ENCODE data around the gene NPLOC4. TPM values are rescaled to one million over a fixed set of nuclear protein-coding genes. Genes with fewer than 3 reads are reported as not detected.

The NPLOC4 gene
- total RNA-seq, 1 experiment from 2014 or later, result 146 TPM

GRCh38 chr17:81648707-81649085, 11.8 kb upstream of the NPLOC4 start:
- BruUV-seq (replicated peaks), result no TSS peak
- TF ChIP-seq CTCF (IDR thresholded peaks at IDR 0.05; ENCODE audit: unreplicated experiment), result no peak
- no peak for DNase-seq
- Mint-ChIP-seq H3K27ac (ENCODE audit: unreplicated experiment) (no peak overlapping the region), H3K27me3 (ENCODE audit: unreplicated experiment) (peaks cover 11% of the 10 kb centered on the region), H3K36me3 (ENCODE audit: insufficient read depth, unreplicated experiment) (peaks cover 5% of the 10 kb centered on the region), H3K9me3 (ENCODE audit: low read depth, unreplicated experiment) (no peaks in the 10 kb centered on the region), H3K4me3 (ENCODE audit: low read depth, unreplicated experiment) (no peak overlapping the region), H3K4me1 (ENCODE audit: low read depth, unreplicated experiment) (peaks cover 9% of the 10 kb centered on the region)
- CTCF ChIA-PET, result no interaction called here
- intact Hi-C loops (cut with micrococcal nuclease; ENCODE audit: unreplicated experiment), result no loop called here

GRCh38 chr17:81648013-81648706, 11.2 kb upstream of the NPLOC4 start:
- Mint-ChIP-seq H3K4me1 (ENCODE audit: low read depth, unreplicated experiment) (peaks cover 9% of the 10 kb centered on the region), H3K4me3 (ENCODE audit: low read depth, unreplicated experiment) (no peak overlapping the region), H3K36me3 (ENCODE audit: insufficient read depth, unreplicated experiment) (peaks cover 5% of the 10 kb centered on the region), H3K9me3 (ENCODE audit: low read depth, unreplicated experiment) (no peaks in the 10 kb centered on the region), H3K27ac (ENCODE audit: unreplicated experiment) (no peak overlapping the region), H3K27me3 (ENCODE audit: unreplicated experiment) (peaks cover 11% of the 10 kb centered on the region)
- TF ChIP-seq CTCF (IDR thresholded peaks at IDR 0.05; ENCODE audit: unreplicated experiment), result no peak
- BruUV-seq (replicated peaks), result no TSS peak
- DNase-seq, result no peak
- CTCF ChIA-PET, result no interaction called here
- intact Hi-C loops (cut with micrococcal nuclease; ENCODE audit: unreplicated experiment), result no loop called here

GRCh38 chr17:81647640-81648012, 10.7 kb upstream of the NPLOC4 start:
- peaks cover 9% of the 10 kb centered on the region for H3K4me1 Mint-ChIP-seq (ENCODE audit: low read depth, unreplicated experiment)
- peaks cover 11% of the 10 kb centered on the region for H3K27me3 Mint-ChIP-seq (ENCODE audit: unreplicated experiment)
- CTCF ChIA-PET, result no interaction called here
- no peak for TF ChIP-seq CTCF (IDR thresholded peaks at IDR 0.05; ENCODE audit: unreplicated experiment)
- no peak overlapping the region for H3K4me3 Mint-ChIP-seq (ENCODE audit: low read depth, unreplicated experiment)
- peaks cover 5% of the 10 kb centered on the region for H3K36me3 Mint-ChIP-seq (ENCODE audit: insufficient read depth, unreplicated experiment)
- H3K27ac Mint-ChIP-seq (ENCODE audit: unreplicated experiment), result no peak overlapping the region
- no peaks in the 10 kb centered on the region for H3K9me3 Mint-ChIP-seq (ENCODE audit: low read depth, unreplicated experiment)
- intact Hi-C loops (cut with micrococcal nuclease; ENCODE audit: unreplicated experiment), result no loop called here
- BruUV-seq (replicated peaks), result no TSS peak
- no peak for DNase-seq

GRCh38 chr17:81646869-81647600, 10.1 kb upstream of the NPLOC4 start:
- no peak for TF ChIP-seq CTCF (IDR thresholded peaks at IDR 0.05; ENCODE audit: unreplicated experiment)
- Mint-ChIP-seq H3K4me3 (ENCODE audit: low read depth, unreplicated experiment) (no peak overlapping the region), H3K4me1 (ENCODE audit: low read depth, unreplicated experiment) (peaks cover 7% of the 10 kb centered on the region), H3K36me3 (ENCODE audit: insufficient read depth, unreplicated experiment) (peaks cover 5% of the 10 kb centered on the region), H3K27me3 (ENCODE audit: unreplicated experiment) (peaks cover 11% of the 10 kb centered on the region), H3K27ac (ENCODE audit: unreplicated experiment) (no peak overlapping the region), H3K9me3 (ENCODE audit: low read depth, unreplicated experiment) (no peaks in the 10 kb centered on the region)
- DNase-seq, result no peak
- intact Hi-C loops (cut with micrococcal nuclease; ENCODE audit: unreplicated experiment), result no loop called here
- CTCF ChIA-PET, result no interaction called here
- no TSS peak for BruUV-seq (replicated peaks)
